ENCODE data around the gene ERAL1. TPM values are rescaled to one million over a fixed set of nuclear protein-coding genes. Genes with fewer than 3 reads are reported as not detected.

ERAL1 gene
- total RNA-seq, 1 experiment from 2014 or later, result 70.1 TPM

DNA sequence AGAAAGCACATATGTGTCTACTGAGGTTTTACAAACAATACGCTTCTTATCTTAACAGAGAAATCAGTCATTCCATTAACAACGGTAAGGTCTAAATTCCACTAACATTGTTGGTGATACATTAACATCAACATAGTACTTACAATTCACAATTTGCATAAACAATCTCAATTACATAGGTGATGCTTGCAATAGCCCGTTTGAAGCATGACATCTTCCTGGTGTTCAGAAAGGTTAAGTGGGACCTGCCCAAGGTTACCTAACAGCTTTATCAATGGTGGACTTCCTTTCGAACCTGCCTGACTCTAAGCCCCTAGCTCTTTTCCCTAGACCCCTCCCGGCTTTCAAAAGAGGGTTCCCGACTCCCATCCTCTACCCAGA is 12.9 kb upstream of the ERAL1 start (continued):
- TF ChIP-seq, protein P1, sequence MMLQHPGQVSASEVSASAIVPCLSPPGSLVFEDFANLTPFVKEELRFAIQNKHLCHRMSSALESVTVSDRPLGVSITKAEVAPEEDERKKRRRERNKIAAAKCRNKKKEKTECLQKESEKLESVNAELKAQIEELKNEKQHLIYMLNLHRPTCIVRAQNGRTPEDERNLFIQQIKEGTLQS (CRISPR knock-in tag; conservative IDR thresholded peaks at IDR 0.05), result no peak
- TF ChIP-seq SP1 (CRISPR knock-in tag; conservative IDR thresholded peaks at IDR 0.05) (no peak), HMGA2 (CRISPR knock-in tag; IDR thresholded peaks at IDR 0.05) (no peak)

GRCh38 chr17:28842282-28843012 is 12.4 kb upstream of the ERAL1 start, which contains the start of gene FAM222B:
Gene FAM222B (minus strand): TSS chr17:28842790. CDS start chr17:28766667, 76,123 bp downstream.
- ChIA-PET CTCF (interaction anchor here (0.6 to 5.0 kb wide), 15 partner anchors 11 to 449 kb away, joined by 3 to 49 read pairs (median 6); partner anchors contain the start of gene TLCD1), POLR2A (interaction anchor here (0.6 to 1.8 kb wide), 7 partner anchors 20 to 116 kb away, joined by 3 to 17 read pairs (median 5); partner anchors contain the start of genes PHF12 and TLCD1)
- no peaks in the 10 kb centered on the region for H3K27me3 Mint-ChIP-seq (ENCODE audit: low read depth)
- H3K4me3 Mint-ChIP-seq, result peak within 1 kb of the TSS; percentile 96
- H3K36me3 Mint-ChIP-seq, result peaks cover 6% of the 10 kb centered on the region
- peak within 1 kb of the TSS; percentile 95 for H3K27ac Mint-ChIP-seq
- no peaks in the 10 kb centered on the region for H3K9me3 Mint-ChIP-seq
- DNase-seq (ENCODE audit: low spot score) (peak; percentile 89), ATAC-seq (peak; percentile 99)
- peaks cover 15% of the 10 kb centered on the region for H3K4me1 Mint-ChIP-seq
- TF ChIP-seq, protein P2, sequence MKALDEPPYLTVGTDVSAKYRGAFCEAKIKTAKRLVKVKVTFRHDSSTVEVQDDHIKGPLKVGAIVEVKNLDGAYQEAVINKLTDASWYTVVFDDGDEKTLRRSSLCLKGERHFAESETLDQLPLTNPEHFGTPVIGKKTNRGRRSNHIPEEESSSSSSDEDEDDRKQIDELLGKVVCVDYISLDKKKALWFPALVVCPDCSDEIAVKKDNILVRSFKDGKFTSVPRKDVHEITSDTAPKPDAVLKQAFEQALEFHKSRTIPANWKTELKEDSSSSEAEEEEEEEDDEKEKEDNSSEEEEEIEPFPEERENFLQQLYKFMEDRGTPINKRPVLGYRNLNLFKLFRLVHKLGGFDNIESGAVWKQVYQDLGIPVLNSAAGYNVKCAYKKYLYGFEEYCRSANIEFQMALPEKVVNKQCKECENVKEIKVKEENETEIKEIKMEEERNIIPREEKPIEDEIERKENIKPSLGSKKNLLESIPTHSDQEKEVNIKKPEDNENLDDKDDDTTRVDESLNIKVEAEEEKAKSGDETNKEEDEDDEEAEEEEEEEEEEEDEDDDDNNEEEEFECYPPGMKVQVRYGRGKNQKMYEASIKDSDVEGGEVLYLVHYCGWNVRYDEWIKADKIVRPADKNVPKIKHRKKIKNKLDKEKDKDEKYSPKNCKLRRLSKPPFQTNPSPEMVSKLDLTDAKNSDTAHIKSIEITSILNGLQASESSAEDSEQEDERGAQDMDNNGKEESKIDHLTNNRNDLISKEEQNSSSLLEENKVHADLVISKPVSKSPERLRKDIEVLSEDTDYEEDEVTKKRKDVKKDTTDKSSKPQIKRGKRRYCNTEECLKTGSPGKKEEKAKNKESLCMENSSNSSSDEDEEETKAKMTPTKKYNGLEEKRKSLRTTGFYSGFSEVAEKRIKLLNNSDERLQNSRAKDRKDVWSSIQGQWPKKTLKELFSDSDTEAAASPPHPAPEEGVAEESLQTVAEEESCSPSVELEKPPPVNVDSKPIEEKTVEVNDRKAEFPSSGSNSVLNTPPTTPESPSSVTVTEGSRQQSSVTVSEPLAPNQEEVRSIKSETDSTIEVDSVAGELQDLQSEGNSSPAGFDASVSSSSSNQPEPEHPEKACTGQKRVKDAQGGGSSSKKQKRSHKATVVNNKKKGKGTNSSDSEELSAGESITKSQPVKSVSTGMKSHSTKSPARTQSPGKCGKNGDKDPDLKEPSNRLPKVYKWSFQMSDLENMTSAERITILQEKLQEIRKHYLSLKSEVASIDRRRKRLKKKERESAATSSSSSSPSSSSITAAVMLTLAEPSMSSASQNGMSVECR (CRISPR knock-in tag; IDR thresholded peaks at IDR 0.05; ENCODE audit: borderline replicate concordance), result peak; percentile 20; the same call in 1 of the 2 replicates
- TF ChIP-seq JUN (CRISPR knock-in tag; IDR thresholded peaks at IDR 0.05) (0 out of 2 replicates have a peak, but pooled peaks have one; percentile 18), GABPB1 (CRISPR knock-in tag; IDR thresholded peaks at IDR 0.05) (peak; percentile 38; the same call in 1 of the 2 replicates), OVOL2 (CRISPR knock-in tag; IDR thresholded peaks at IDR 0.05; ENCODE audit: borderline replicate concordance) (no peak), SMAD3 (CRISPR knock-in tag; IDR thresholded peaks at IDR 0.05; ENCODE audit: borderline replicate concordance) (no peak), SOX15 (CRISPR knock-in tag; IDR thresholded peaks at IDR 0.05) (no peak), NR1H2 (CRISPR knock-in tag; IDR thresholded peaks at IDR 0.05) (no peak), ATF1 (CRISPR knock-in tag; IDR thresholded peaks at IDR 0.05) (no peak), ETV6 (CRISPR knock-in tag; IDR thresholded peaks at IDR 0.05) (0 out of 2 replicates have a peak, but pooled peaks have one; percentile 14), MXD4 (CRISPR knock-in tag; IDR thresholded peaks at IDR 0.05; ENCODE audit: borderline replicate concordance) (no peak), TEAD1 (CRISPR knock-in tag; IDR thresholded peaks at IDR 0.05) (peak; percentile 58; the same call in 1 of the 2 replicates), CBFB (CRISPR knock-in tag; IDR thresholded peaks at IDR 0.05; ENCODE audit: low read depth) (no peak), ZMAT4 (CRISPR knock-in tag; IDR thresholded peaks at IDR 0.05) (no peak)
- TF ChIP-seq, protein P3, sequence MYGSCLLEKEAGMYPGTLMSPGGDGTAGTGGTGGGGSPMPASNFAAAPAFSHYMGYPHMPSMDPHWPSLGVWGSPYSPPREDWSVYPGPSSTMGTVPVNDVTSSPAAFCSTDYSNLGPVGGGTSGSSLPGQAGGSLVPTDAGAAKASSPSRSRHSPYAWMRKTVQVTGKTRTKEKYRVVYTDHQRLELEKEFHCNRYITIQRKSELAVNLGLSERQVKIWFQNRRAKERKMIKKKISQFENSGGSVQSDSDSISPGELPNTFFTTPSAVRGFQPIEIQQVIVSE (CRISPR knock-in tag; IDR thresholded peaks at IDR 0.05; ENCODE audit: borderline replicate concordance), result no peak
- TF ChIP-seq, protein P4, sequence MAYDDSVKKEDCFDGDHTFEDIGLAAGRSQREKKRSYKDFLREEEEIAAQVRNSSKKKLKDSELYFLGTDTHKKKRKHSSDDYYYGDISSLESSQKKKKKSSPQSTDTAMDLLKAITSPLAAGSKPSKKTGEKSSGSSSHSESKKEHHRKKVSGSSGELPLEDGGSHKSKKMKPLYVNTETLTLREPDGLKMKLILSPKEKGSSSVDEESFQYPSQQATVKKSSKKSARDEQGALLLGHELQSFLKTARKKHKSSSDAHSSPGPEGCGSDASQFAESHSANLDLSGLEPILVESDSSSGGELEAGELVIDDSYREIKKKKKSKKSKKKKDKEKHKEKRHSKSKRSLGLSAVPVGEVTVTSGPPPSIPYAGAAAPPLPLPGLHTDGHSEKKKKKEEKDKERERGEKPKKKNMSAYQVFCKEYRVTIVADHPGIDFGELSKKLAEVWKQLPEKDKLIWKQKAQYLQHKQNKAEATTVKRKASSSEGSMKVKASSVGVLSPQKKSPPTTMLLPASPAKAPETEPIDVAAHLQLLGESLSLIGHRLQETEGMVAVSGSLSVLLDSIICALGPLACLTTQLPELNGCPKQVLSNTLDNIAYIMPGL (CRISPR knock-in tag; IDR thresholded peaks at IDR 0.05), result 0 out of 2 replicates have a peak, but pooled peaks have one; percentile 54
- TF ChIP-seq, protein P5, sequence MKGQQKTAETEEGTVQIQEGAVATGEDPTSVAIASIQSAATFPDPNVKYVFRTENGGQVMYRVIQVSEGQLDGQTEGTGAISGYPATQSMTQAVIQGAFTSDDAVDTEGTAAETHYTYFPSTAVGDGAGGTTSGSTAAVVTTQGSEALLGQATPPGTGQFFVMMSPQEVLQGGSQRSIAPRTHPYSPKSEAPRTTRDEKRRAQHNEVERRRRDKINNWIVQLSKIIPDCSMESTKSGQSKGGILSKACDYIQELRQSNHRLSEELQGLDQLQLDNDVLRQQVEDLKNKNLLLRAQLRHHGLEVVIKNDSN (CRISPR knock-in tag; IDR thresholded peaks at IDR 0.05), result 0 out of 2 replicates have a peak, but pooled peaks have one; percentile 15
- TF ChIP-seq, protein P6, sequence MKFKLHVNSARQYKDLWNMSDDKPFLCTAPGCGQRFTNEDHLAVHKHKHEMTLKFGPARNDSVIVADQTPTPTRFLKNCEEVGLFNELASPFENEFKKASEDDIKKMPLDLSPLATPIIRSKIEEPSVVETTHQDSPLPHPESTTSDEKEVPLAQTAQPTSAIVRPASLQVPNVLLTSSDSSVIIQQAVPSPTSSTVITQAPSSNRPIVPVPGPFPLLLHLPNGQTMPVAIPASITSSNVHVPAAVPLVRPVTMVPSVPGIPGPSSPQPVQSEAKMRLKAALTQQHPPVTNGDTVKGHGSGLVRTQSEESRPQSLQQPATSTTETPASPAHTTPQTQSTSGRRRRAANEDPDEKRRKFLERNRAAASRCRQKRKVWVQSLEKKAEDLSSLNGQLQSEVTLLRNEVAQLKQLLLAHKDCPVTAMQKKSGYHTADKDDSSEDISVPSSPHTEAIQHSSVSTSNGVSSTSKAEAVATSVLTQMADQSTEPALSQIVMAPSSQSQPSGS (CRISPR knock-in tag; IDR thresholded peaks at IDR 0.05; ENCODE audit: borderline replicate concordance, low read depth), result no peak
- TF ChIP-seq, protein P7, sequence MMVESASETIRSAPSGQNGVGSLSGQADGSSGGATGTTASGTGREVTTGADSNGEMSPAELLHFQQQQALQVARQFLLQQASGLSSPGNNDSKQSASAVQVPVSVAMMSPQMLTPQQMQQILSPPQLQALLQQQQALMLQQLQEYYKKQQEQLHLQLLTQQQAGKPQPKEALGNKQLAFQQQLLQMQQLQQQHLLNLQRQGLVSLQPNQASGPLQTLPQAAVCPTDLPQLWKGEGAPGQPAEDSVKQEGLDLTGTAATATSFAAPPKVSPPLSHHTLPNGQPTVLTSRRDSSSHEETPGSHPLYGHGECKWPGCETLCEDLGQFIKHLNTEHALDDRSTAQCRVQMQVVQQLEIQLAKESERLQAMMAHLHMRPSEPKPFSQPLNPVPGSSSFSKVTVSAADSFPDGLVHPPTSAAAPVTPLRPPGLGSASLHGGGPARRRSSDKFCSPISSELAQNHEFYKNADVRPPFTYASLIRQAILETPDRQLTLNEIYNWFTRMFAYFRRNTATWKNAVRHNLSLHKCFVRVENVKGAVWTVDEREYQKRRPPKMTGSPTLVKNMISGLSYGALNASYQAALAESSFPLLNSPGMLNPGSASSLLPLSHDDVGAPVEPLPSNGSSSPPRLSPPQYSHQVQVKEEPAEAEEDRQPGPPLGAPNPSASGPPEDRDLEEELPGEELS (CRISPR knock-in tag; IDR thresholded peaks at IDR 0.05), result no peak
- TF ChIP-seq, protein P1 (CRISPR knock-in tag; conservative IDR thresholded peaks at IDR 0.05), result no peak

Measured in WTC11 (cell line).